ENCODE measurements around the gene WIPF3.

The WIPF3 gene

GRCh38 chr7:29906200-29907022 lies 100.1 kb downstream of the WIPF3 start:
- H2AK5ac ChIP-seq (ENCODE audit: low read length): no peak overlapping the region
- no peak overlapping the region for H2BK12ac ChIP-seq (ENCODE audit: low read length)
- H3K27me3 ChIP-seq (ENCODE audit: insufficient read depth, low read length): no peaks in the 10 kb centered on the region
- no CpG with 5 or more reads among the region's 3 CpGs for WGBS (ENCODE audit: extremely low coverage, insufficient coverage, insufficient read length)
- H4K12ac ChIP-seq (ENCODE audit: low read depth, low read length): no peak overlapping the region
- H4K8ac ChIP-seq (ENCODE audit: low read depth, low read length): no peak overlapping the region
- no peak overlapping the region for H2BK5ac ChIP-seq (ENCODE audit: low read depth, low read length, poor library complexity)
- H3K79me1 ChIP-seq (ENCODE audit: low read length): no peaks in the 10 kb centered on the region
- no peak overlapping the region for H4K91ac ChIP-seq (ENCODE audit: low read depth, low read length)
- H2AFZ ChIP-seq (ENCODE audit: insufficient read depth, low read length, poor library complexity): no peak overlapping the region
- no peak for DNase-seq
- H3K4me3 ChIP-seq (ENCODE audit: low read depth, low read length): no peak overlapping the region
- H3K14ac ChIP-seq (ENCODE audit: low read length): no peak overlapping the region
- no peaks in the 10 kb centered on the region for H3K79me2 ChIP-seq (ENCODE audit: control insufficient read depth, insufficient read depth, low read length, poor library complexity)
- H3K36me3 ChIP-seq (ENCODE audit: control insufficient read depth in 1 of 2, insufficient read depth in 2 of 2, low read length in 2 of 2): no peaks in the 10 kb centered on the region
- H3K27ac ChIP-seq (ENCODE audit: low read depth, low read length): no peak overlapping the region
- H3K9ac ChIP-seq (ENCODE audit: low read length): no peak overlapping the region
- H3K18ac ChIP-seq (ENCODE audit: low read length): no peak overlapping the region
- no peak overlapping the region for H3K23ac ChIP-seq (ENCODE audit: low read length)
- no peak overlapping the region for H2BK120ac ChIP-seq (ENCODE audit: insufficient read depth, low read length, poor library complexity)
- no peaks in the 10 kb centered on the region for H3K4me1 ChIP-seq (ENCODE audit: control insufficient read depth in 1 of 2, insufficient read depth in 2 of 2, low read length in 2 of 2)
- no peaks in the 10 kb centered on the region for H3K9me3 ChIP-seq (ENCODE audit: insufficient read depth, low read depth, low read length)
- no peak overlapping the region for H3K4ac ChIP-seq (ENCODE audit: low read depth, low read length)
- H3K4me2 ChIP-seq (ENCODE audit: low read length): no peak overlapping the region

- Histone ChIP-seq H2AFZ (ENCODE audit: insufficient read depth, low read length, poor library complexity) (no peak overlapping the region), H4K91ac (ENCODE audit: low read depth, low read length) (no peak overlapping the region), H3K4me1 (ENCODE audit: control insufficient read depth in 1 of 2, insufficient read depth in 2 of 2, low read length in 2 of 2) (peaks cover 3 to 6% of the 10 kb centered on the region in 2 experiments), H4K12ac (ENCODE audit: low read depth, low read length) (no peak overlapping the region), H2BK120ac (ENCODE audit: insufficient read depth, low read length, poor library complexity) (no peak overlapping the region), H2AK5ac (ENCODE audit: low read length) (no peak overlapping the region), H2BK12ac (ENCODE audit: low read length) (no peak overlapping the region), H4K8ac (ENCODE audit: low read depth, low read length) (no peak overlapping the region), H3K27me3 (ENCODE audit: insufficient read depth, low read length) (no peaks in the 10 kb centered on the region), H3K27ac (ENCODE audit: low read depth, low read length) (no peak overlapping the region), H3K4me3 (ENCODE audit: low read depth, low read length) (no peak overlapping the region), H3K9me3 (ENCODE audit: insufficient read depth, low read depth, low read length) (no peaks in the 10 kb centered on the region), H3K14ac (ENCODE audit: low read length) (no peak overlapping the region), H3K18ac (ENCODE audit: low read length) (no peak overlapping the region), H3K36me3 (ENCODE audit: control insufficient read depth in 1 of 2, insufficient read depth in 2 of 2, low read length in 2 of 2) (peaks cover 0 to 7% of the 10 kb centered on the region in 2 experiments), H3K23ac (ENCODE audit: low read length) (no peak overlapping the region), H3K9ac (ENCODE audit: low read length) (no peak overlapping the region), H3K79me1 (ENCODE audit: low read length) (no peaks in the 10 kb centered on the region), H3K4ac (ENCODE audit: low read depth, low read length) (no peak overlapping the region), H3K79me2 (ENCODE audit: control insufficient read depth, insufficient read depth, low read length, poor library complexity) (no peaks in the 10 kb centered on the region), H2BK5ac (ENCODE audit: low read depth, low read length, poor library complexity) (no peak overlapping the region), H3K4me2 (ENCODE audit: low read length) (no peak overlapping the region)
- DNase-seq: no peak
- no CpG with 5 or more reads among the region's 4 CpGs for WGBS (ENCODE audit: extremely low coverage, insufficient coverage, insufficient read length)
Observed at GRCh38 chr7:29914180-29914579, 107.9 kb downstream of the WIPF3 start.

GRCh38 chr7:29915481-29916215 lies 109.3 kb downstream of the WIPF3 start:
- H4K91ac ChIP-seq (ENCODE audit: low read depth, low read length): no peak overlapping the region
- no peak overlapping the region for H2AFZ ChIP-seq (ENCODE audit: insufficient read depth, low read length, poor library complexity)
- no peak for DNase-seq
- H2BK12ac ChIP-seq (ENCODE audit: low read length): no peak overlapping the region
- peaks cover 3 to 6% of the 10 kb centered on the region in 2 experiments for H3K4me1 ChIP-seq (ENCODE audit: control insufficient read depth in 1 of 2, insufficient read depth in 2 of 2, low read length in 2 of 2)
- peaks cover 4 to 11% of the 10 kb centered on the region in 2 experiments for H3K36me3 ChIP-seq (ENCODE audit: control insufficient read depth in 1 of 2, insufficient read depth in 2 of 2, low read length in 2 of 2)
- H3K4ac ChIP-seq (ENCODE audit: low read depth, low read length): no peak overlapping the region
- H3K27ac ChIP-seq (ENCODE audit: low read depth, low read length): no peak overlapping the region
- H3K4me3 ChIP-seq (ENCODE audit: low read depth, low read length): no peak overlapping the region
- H3K4me2 ChIP-seq (ENCODE audit: low read length): no peak overlapping the region
- H3K27me3 ChIP-seq (ENCODE audit: insufficient read depth, low read length): no peaks in the 10 kb centered on the region
- H2BK5ac ChIP-seq (ENCODE audit: low read depth, low read length, poor library complexity): no peak overlapping the region
- no peak overlapping the region for H3K14ac ChIP-seq (ENCODE audit: low read length)
- H3K79me1 ChIP-seq (ENCODE audit: low read length): no peaks in the 10 kb centered on the region
- no peak overlapping the region for H2BK120ac ChIP-seq (ENCODE audit: insufficient read depth, low read length, poor library complexity)
- no peak overlapping the region for H2AK5ac ChIP-seq (ENCODE audit: low read length)
- H3K18ac ChIP-seq (ENCODE audit: low read length): no peak overlapping the region
- H3K79me2 ChIP-seq (ENCODE audit: control insufficient read depth, insufficient read depth, low read length, poor library complexity): no peaks in the 10 kb centered on the region
- no peak overlapping the region for H4K8ac ChIP-seq (ENCODE audit: low read depth, low read length)
- H3K23ac ChIP-seq (ENCODE audit: low read length): no peak overlapping the region
- H3K9ac ChIP-seq (ENCODE audit: low read length): peak overlapping the region; percentile 51
- WGBS (ENCODE audit: extremely low coverage, insufficient coverage, insufficient read length): no CpG with 5 or more reads among the region's 7 CpGs
- H3K9me3 ChIP-seq (ENCODE audit: insufficient read depth, low read depth, low read length): no peaks in the 10 kb centered on the region
- no peak overlapping the region for H4K12ac ChIP-seq (ENCODE audit: low read depth, low read length)

- H3K9me3 ChIP-seq (ENCODE audit: insufficient read depth, low read depth, low read length): no peaks in the 10 kb centered on the region
- no peak overlapping the region for H2BK120ac ChIP-seq (ENCODE audit: insufficient read depth, low read length, poor library complexity)
- H3K4me3 ChIP-seq (ENCODE audit: low read depth, low read length): no peak overlapping the region
- no peak overlapping the region for H2AK5ac ChIP-seq (ENCODE audit: low read length)
- H3K18ac ChIP-seq (ENCODE audit: low read length): no peak overlapping the region
- no peaks in the 10 kb centered on the region for H3K79me1 ChIP-seq (ENCODE audit: low read length)
- no peak overlapping the region for H3K4ac ChIP-seq (ENCODE audit: low read depth, low read length)
- no peak overlapping the region for H4K12ac ChIP-seq (ENCODE audit: low read depth, low read length)
- no peaks in the 10 kb centered on the region for H3K27me3 ChIP-seq (ENCODE audit: insufficient read depth, low read length)
- H3K23ac ChIP-seq (ENCODE audit: low read length): no peak overlapping the region
- H4K91ac ChIP-seq (ENCODE audit: low read depth, low read length): no peak overlapping the region
- no peak overlapping the region for H2BK5ac ChIP-seq (ENCODE audit: low read depth, low read length, poor library complexity)
- H4K8ac ChIP-seq (ENCODE audit: low read depth, low read length): no peak overlapping the region
- H3K4me2 ChIP-seq (ENCODE audit: low read length): no peak overlapping the region
- no peak overlapping the region for H3K27ac ChIP-seq (ENCODE audit: low read depth, low read length)
- no peak overlapping the region for H2AFZ ChIP-seq (ENCODE audit: insufficient read depth, low read length, poor library complexity)
- no peak for DNase-seq
- H3K14ac ChIP-seq (ENCODE audit: low read length): no peak overlapping the region
- H2BK12ac ChIP-seq (ENCODE audit: low read length): no peak overlapping the region
- H3K79me2 ChIP-seq (ENCODE audit: control insufficient read depth, insufficient read depth, low read length, poor library complexity): no peaks in the 10 kb centered on the region
- H3K4me1 ChIP-seq (ENCODE audit: control insufficient read depth in 1 of 2, insufficient read depth in 2 of 2, low read length in 2 of 2): peaks cover 3 to 6% of the 10 kb centered on the region in 2 experiments
- H3K9ac ChIP-seq (ENCODE audit: low read length): no peak overlapping the region
- WGBS (ENCODE audit: extremely low coverage, insufficient coverage, insufficient read length): no CpG with 5 or more reads among the region's 4 CpGs
- H3K36me3 ChIP-seq (ENCODE audit: control insufficient read depth in 1 of 2, insufficient read depth in 2 of 2, low read length in 2 of 2): peaks cover 6 to 16% of the 10 kb centered on the region in 2 experiments
Observed at GRCh38 chr7:29917641-29918040, 111.3 kb downstream of the WIPF3 start.
